ENCODE data around the gene CD9.
A peak's percentile ranks its signal among the peaks of the same experiment; 100 is the strongest.

Gene CD9

DNA sequence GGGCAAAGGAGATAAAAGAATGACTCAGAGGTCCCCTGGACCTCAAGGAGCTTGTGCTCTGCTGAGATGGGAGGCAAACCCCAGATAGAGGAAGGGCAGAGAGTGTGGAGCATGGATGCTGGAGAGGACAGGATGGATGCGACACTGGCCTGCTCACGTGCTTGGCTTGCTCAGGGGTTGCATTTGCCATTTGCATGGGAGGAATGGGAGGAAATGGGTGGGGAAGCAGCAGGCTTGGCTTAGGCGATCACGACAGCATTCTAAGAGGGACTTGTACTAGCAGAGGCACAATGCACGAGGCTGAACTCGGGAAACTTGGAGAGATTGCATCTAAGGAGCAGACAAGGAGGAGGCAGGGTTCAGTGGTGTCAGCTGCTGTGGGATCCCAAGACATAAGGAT is 19.8 kb downstream of the CD9 start:
- Mint-ChIP-seq H3K4me3 (no peak overlapping the region), H3K9me3 (no peaks in the 10 kb centered on the region), H3K27ac (peak overlapping the region in 1 of 2 donors; percentile 38), H3K27me3 (no peaks in the 10 kb centered on the region), H3K4me1 (peaks cover 42% of the 10 kb centered on the region)
- DNase-seq: no peak
- no peak for ATAC-seq

DNA sequence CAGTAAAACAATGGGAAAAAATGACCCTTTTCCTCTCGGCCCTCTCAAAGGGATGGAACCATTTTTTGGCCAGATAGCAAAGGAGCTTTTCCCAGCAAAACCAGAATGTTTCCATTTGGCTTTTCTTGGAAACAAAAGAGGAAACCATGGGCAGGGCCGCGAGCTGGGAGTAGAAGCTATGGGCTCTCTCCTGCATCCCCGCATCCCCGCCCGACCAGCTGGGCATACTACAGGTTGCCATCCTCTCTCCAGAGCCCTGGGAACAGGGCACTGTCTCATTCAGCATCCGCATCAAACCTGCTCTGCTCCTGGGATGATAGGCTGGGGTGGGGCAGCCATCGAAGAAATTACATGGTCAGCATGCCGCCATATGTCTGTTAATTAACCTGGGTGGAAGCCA is 20.9 kb downstream of the CD9 start:
- Mint-ChIP-seq H3K27ac (no peak overlapping the region), H3K9me3 (no peaks in the 10 kb centered on the region), H3K4me3 (no peak overlapping the region), H3K4me1 (peaks cover 33% of the 10 kb centered on the region), H3K27me3 (no peaks in the 10 kb centered on the region)
- DNase-seq (no peak), ATAC-seq (no peak)

DNA sequence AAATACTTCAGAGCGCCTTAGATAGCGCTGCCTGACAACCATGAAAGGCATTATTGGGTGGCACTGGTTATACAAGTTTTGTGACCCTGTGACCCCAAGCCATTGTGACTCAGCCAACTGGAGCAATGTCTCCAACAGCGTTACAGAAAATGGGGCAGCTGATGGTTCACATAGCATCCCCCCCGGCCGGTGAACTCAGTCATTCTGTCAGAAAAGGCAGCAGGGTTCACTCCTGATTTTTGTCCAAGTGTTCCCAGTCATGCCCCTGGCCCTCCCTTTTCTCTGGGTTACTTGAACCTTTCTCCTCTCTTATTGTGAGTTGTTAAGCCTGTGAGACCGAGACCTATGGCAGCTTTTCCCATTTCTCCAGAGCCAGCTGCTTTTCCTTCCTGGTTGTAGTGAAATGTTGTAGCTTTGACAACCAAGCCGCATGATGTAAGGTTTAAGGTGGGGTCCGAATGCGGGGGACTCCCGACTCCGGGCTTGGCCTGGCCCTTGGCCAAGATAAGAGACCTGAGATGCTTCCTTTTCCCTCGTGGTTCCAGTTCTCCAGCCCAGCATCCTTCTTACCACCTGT is 22.0 kb downstream of the CD9 start:
- no peak for ATAC-seq
- no peaks in the 10 kb centered on the region for H3K27me3 Mint-ChIP-seq
- peaks cover 25% of the 10 kb centered on the region for H3K4me1 Mint-ChIP-seq

DNA sequence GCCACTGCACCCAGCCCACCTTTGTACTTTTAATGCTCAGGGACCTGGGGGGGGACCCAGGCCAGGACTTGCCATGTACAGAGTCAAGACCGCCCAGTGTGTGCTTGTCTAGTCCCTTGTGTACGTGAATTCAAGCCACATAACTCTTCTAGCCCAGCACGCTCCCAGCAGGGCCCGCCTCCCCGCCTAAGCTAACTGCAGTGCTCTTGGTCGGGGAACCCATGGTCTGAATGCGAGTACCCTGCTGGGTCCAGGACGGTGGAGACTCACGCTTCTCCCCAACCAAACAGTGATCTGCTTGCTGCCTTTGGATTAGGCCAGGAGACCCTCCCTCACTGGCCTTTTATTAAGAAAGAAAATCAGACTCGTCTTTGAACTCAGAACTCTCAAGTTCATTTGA is 23.3 kb downstream of the CD9 start:
- no peak for ATAC-seq

More for the DNA sequence above, 22.0 kb downstream of the CD9 start:
- H3K4me3 Mint-ChIP-seq: no peak overlapping the region
- H3K9me3 Mint-ChIP-seq: no peaks in the 10 kb centered on the region
- DNase-seq: no peak
- H3K27ac Mint-ChIP-seq: no peak overlapping the region

DNA sequence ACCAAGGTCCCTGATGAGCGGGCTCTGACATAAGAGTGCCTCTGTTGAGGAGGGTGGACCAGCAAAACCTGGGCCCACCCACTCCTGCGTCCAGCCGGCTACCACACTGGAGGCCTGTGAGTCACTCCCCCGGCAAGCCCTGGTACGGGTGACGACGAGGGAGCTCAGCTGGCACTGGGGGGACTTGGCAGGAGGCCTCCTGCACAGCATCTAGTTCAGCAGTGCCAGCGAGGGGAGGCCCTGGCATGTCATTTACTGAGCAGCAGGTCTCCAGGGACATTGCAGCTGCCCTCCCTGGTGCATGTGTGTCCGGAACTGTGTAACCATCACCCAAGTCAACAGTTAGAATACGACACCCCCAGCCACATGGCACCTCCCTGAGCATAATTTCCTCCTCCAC is 24.4 kb downstream of the CD9 start:
- Mint-ChIP-seq H3K9me3 (no peaks in the 10 kb centered on the region), H3K27ac (no peak overlapping the region), H3K27me3 (no peaks in the 10 kb centered on the region), H3K4me1 (peaks cover 16% of the 10 kb centered on the region), H3K4me3 (no peak overlapping the region)
- DNase-seq: no peak
- ATAC-seq: no peak

More for the DNA sequence above, 23.3 kb downstream of the CD9 start:
- no peaks in the 10 kb centered on the region for H3K27me3 Mint-ChIP-seq
- H3K4me3 Mint-ChIP-seq: no peak overlapping the region
- H3K9me3 Mint-ChIP-seq: no peaks in the 10 kb centered on the region
- no peak overlapping the region for H3K27ac Mint-ChIP-seq
- DNase-seq: no peak
- H3K4me1 Mint-ChIP-seq: peaks cover 15% of the 10 kb centered on the region

DNA sequence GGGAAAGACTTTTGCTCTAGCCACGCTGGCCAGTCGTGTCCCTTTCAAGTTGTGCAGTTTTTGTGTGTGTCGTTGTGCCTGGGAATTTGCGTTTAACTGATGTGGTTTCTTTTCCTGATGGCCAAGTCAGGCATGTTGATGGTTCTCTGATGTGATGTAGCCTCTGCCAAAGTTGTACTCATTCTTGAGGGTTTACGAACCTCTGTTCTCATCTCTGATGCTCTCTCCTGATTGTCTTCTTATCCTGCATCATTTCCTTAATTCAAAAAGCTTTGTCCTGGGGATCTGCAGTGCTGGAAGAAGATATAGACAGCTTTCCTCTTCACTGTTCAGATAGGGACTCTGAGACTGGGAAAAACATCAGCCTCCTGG is 25.4 kb downstream of the CD9 start:
- Mint-ChIP-seq H3K27ac (no peak overlapping the region), H3K9me3 (no peaks in the 10 kb centered on the region), H3K4me3 (no peak overlapping the region), H3K27me3 (no peaks in the 10 kb centered on the region), H3K4me1 (peaks cover 18% of the 10 kb centered on the region)
- DNase-seq: no peak
- no peak for ATAC-seq

DNA sequence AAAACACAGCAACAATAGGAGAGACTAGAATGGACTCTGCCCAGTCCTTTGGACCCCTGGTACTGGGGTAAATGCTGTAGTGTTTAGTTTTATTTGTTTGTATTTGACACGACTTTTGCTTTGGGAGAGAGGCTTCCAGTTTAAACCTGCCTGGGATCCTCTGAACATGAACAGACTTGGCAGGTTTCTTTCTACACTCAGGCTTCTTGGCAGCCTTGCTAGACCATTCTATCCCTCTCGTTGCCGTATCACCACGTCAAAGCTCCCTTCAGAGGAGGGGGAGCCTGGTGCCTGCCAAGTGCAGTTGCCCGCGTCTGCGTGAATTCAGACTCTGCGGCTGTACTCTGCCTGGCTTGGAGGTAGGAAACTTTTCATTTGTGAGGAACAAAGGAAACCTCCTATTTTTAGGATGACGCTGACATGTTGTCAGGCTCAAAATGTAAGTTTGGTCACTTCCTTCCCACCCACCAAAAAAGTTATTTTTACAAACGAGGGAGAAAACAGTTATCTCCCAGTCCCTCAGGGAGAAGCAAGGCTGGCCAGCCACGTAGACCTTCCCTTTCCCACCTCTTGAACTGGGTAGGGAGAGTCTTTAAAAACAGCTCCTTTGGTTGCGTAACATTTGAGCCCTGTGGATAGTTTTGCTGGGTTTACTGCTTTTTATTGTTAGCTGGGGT is 25.9 kb downstream of the CD9 start:
- H3K4me1 Mint-ChIP-seq: peaks cover 23% of the 10 kb centered on the region
- DNase-seq (no peak), ATAC-seq (no peak)
- no peak overlapping the region for H3K4me3 Mint-ChIP-seq
- no peak overlapping the region for H3K27ac Mint-ChIP-seq
- H3K9me3 Mint-ChIP-seq: no peaks in the 10 kb centered on the region
- no peaks in the 10 kb centered on the region for H3K27me3 Mint-ChIP-seq

DNA sequence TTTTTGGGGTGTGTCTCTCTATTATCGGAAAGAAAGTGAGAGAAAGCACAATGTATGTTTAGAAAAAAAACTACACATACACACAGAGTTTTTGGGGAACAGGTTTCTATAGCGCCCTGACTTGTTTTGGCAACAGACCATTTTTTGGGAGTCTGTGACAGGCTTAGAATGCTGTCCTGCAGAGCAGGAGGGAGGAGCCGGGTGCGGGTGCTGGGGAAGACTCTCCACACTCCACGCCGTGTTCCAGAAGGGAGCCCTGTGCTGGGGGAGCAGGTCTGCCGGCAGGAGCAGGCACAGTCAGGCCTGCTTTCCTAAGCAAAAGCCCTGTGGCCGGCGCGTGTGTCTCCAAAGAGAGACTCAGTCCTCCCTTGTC is 26.5 kb downstream of the CD9 start:
- Mint-ChIP-seq H3K4me1 (peaks cover 27% of the 10 kb centered on the region), H3K27me3 (no peaks in the 10 kb centered on the region), H3K9me3 (no peaks in the 10 kb centered on the region), H3K4me3 (no peak overlapping the region), H3K27ac (no peak overlapping the region)
- ATAC-seq (no peak), DNase-seq (no peak)

DNA sequence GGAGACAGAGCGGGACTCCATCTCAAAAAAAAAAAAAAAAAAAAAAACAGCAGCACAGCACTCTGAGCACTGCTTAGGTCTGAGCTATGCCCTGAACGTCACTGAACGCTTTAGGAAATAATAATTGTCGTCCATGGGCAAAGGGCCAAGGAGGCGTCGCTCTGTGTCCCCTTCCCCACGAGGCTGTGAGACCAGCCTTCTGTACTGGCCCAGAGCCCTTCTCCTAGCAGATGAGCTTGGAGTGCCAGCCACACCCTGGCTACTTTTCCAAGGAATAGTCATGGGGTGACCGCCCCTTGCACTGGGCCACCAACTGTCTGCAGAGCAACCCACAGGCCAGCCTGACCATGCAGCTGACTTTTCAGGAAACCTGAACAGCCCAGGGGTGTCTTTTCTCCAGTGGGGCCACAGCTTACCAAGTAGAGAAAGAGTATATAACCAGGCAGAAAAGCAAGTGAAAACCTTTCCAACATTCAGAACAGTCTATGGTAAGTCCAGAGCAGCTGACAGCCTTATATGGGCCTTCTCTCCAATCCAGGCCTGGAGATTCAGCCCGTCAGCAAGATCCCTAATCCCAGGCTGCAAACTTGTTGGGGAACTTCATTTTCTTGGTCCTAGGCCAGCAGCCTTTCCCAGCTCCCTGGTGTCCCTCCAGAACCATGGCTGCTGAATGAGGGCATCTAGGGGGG is 28.5 kb downstream of the CD9 start:
- Mint-ChIP-seq H3K9me3 (no peaks in the 10 kb centered on the region), H3K4me3 (no peak overlapping the region), H3K4me1 (peaks cover 46% of the 10 kb centered on the region), H3K27ac (no peak overlapping the region), H3K27me3 (no peaks in the 10 kb centered on the region)
- DNase-seq (no peak), ATAC-seq (no peak)

DNA sequence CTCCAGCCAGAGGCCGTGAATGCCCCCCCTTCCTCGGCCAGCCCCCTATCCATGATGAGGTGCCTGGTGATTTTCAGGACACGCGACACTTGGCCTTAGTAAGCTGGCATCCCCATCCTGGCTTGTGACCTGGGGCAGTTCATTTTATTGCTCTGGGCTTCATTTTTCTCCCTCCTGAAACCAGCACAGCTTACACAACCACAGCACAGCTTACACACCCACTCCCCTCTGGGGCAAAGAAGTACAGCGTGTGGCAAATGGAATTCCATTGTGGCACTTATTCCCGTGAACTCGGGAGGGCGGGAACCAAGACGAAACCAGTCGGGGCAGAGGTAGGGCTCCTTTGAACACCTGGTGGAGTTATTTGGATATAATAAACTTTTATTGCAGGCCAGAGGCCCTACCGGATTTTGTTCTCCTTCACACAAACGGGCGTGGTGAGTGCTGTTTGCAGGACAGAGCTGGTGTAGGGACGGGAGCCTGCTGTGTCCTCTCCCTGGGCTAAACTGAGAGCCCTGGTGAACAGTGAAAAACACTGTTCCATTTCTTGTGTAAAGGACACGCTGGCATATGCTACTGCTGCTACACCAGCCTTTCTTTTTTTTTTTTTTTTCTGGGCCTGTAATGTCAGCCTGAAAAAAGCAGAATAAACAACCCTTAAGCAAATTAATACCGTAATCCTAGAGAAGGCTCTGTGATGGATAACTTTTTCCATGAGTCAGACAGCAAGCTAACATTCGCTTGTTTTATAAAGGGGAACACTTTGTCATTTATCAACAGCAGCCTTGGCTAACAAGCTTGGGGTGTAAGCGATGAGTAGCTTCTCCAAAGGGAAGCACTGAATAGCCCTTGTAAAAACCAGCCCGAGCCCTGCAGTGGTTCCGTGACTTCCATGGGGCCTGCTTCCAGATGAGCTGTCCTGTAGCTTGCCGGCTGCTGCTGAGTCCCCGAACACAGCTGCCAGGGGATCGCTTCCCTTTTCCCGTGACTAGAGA is 29.3 kb downstream of the CD9 start:
- ATAC-seq: no peak
- Mint-ChIP-seq H3K4me3 (peak overlapping the region in 1 of 2 donors; percentile 14), H3K9me3 (no peaks in the 10 kb centered on the region), H3K27me3 (no peaks in the 10 kb centered on the region), H3K27ac (peak overlapping the region in 1 of 2 donors; percentile 67), H3K4me1 (peaks cover 50% of the 10 kb centered on the region)
- DNase-seq: no peak

DNA sequence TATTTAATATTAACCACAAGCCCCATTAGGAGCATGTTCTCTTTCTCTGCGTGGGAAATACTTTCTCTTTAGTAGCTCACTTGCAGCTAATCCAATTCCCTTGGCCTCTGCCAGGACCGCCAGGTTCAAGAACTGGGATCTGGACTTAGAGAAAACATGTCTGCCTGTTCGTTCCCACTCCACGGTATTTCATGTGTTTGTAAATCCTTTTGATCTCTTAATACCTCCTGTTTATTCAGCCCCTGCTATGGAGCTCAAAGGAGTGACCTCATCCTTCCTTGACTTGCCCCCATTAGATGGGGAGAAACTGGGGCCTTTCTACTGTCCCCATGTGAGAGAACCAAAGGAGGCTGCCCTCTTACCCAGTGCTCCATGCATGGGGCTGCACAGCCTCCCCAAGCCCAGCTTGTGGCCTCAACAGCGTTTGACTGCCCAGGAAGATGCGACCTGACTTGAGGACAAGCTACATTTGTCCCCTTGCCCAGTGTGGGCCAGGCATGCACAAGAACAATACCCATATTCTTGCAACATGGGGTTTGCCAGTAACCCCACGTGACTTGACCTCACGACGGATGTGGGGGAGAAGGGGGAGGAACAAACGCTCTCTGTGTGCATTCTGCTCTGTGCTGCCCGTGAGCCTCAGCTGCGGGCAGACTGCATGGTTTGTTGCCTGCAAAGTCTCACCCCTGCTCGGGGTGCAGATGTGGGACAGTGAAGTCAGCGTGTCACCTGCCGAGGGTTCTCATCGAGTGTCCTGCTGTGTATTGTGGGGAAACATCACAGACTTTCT is 30.3 kb downstream of the CD9 start:
- H3K27me3 Mint-ChIP-seq: no peaks in the 10 kb centered on the region
- H3K4me3 Mint-ChIP-seq: peak overlapping the region; percentile 76 to 84
- H3K9me3 Mint-ChIP-seq: no peaks in the 10 kb centered on the region
- H3K27ac Mint-ChIP-seq: peak overlapping the region; percentile 97
- H3K4me1 Mint-ChIP-seq: peaks cover 50% of the 10 kb centered on the region
- ATAC-seq (peak; percentile 96), DNase-seq (peak; percentile 52 to 80)

DNA sequence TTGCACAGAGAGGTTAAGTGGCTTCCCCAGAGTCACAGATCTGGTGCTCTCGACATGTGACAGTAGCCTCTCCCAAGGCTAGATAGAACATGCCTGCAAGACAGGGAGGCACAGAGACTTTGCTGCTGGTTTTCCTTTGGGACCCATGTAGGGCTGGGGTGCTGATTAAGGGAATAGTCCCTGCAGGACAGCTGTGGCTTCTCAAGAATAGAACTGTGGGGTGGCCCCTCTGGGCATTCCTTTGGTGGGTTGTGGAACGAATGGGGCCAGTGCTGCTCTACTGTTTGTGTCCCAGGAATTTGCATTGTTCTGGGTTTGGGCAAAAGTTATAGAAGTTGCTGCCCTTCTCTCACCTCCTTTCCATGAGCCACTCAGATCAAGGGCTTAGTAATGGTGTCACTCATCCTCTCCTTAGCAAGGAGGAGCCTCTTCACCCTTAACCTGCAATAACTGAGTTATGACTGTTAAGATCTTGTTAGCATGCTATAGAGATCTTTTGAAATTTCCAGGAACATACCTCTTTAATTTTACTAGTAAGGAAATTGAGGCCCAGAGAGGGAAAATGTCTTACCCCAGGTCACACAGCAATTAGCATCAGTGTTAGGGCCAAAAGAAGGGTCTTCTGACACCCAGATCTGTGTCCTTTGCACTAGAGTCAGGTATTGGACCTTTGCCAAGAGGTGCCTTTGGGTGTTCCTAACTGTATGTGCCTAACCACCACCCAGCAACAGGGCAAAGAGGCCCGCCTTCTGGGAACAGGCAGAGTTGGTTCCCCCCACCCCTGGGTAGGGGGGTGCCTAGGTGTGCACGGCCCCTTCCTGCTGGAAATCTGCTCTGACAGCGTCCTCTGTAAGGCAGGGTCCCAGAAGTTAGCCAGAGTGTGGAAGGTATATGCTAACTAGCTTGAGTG is 31.4 kb downstream of the CD9 start:
- Mint-ChIP-seq H3K9me3 (no peaks in the 10 kb centered on the region), H3K4me3 (peak overlapping the region in 1 of 2 donors; percentile 41), H3K27ac (no peak overlapping the region), H3K27me3 (no peaks in the 10 kb centered on the region), H3K4me1 (peaks cover 50% of the 10 kb centered on the region)
- DNase-seq (no peak), ATAC-seq (peak; percentile 34)

DNA sequence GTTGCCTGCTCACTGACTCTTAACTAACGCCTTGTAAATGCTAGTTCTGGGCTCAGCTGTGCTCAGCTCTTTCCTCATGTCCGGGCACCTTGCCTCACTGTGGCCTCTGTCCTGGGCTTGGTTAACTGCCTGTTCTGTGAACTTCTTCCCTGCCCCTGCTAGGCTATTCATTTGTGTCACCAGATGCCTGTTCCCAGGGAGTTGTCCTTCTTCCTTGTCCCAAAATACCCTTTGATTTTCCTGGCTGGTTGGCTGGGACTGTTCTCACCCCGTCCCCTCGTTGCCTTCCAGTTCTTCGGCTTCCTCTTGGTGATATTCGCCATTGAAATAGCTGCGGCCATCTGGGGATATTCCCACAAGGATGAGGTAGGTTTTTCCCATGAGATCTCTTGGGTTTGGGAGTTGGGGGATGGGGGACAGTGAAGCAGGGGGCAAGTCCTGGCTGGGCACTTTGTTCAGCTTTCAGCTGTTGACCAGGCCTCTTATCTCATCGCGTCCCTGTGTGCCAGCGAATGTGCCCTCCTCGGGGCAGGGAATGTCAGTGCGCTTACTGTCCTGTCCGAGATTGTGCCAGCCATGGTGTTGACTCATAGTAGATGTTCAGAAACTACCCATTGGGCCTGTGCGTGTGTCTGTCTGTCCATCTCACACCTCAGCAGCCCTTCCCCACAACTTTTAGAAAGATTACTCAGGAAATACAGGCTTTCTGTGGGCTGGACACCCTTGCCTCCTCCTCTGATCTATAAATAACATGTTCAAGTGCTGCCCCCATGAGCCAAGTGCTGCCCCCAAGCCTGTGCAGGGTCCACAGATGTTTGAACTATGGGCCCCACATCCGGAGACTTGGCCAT is 33.1 kb downstream of the CD9 start:
- peak overlapping the region; percentile 23 to 94 for H3K27ac Mint-ChIP-seq
- no peak overlapping the region for H3K4me3 Mint-ChIP-seq

More for the DNA sequence above, 33.1 kb downstream of the CD9 start:
- DNase-seq (no peak), ATAC-seq (no peak)
- H3K27me3 Mint-ChIP-seq: no peaks in the 10 kb centered on the region
- H3K4me1 Mint-ChIP-seq: peaks cover 50% of the 10 kb centered on the region
- no peaks in the 10 kb centered on the region for H3K9me3 Mint-ChIP-seq

Data from stimulated activated naive CD8-positive, alpha-beta T cell treated with anti-CD3 and anti-CD28 coated beads, Interleukin-15, amount 100 ng/mL, for 72 hours (primary cell).